Bronchial epithelial cell (primary cell): ENCODE results near the gene MYZAP. TPM values are rescaled to one million over a fixed set of nuclear protein-coding genes. Genes with fewer than 3 reads are reported as not detected.

Experiments
- DNase-seq: peaks from one replicate; pipeline ENCODE4 v3.0.0-alpha.2; 2010; ENCODE audit warnings: low read depth
- FAIRE-seq: peaks from 2 replicates; lab custom pipeline; 2011; peaks lifted over from hg19 to GRCh38; lab: Jason Lieb, UNC
- H3K27me3 ChIP-seq: 2 replicates; pipeline ENCODE4 v1.5.1; 2011; ENCODE audit warnings: low read length; ENCODE audit not compliant: control insufficient read depth, insufficient read depth
- H3K36me3 ChIP-seq: 2 replicates; pipeline ENCODE4 v1.5.1; 2011; ENCODE audit warnings: low read length; ENCODE audit not compliant: control insufficient read depth, insufficient read depth
- H3K4me3 ChIP-seq: 2 replicates; pipeline ENCODE4 v1.5.1; 2011; ENCODE audit warnings: mild to moderate bottlenecking, low read depth, low read length, control low read depth
- CTCF ChIP-seq: IDR thresholded peaks from 2 replicates; pipeline ENCODE4 v1.5.1; 2011; ENCODE audit warnings: mild to moderate bottlenecking, moderate library complexity, low read length, control low read depth, inconsistent platforms; ENCODE audit not compliant: insufficient read depth, severe bottlenecking
- total RNA-seq: library from RNA; depleted of rRNA; stranded (reverse); fragments of >200 nt; gene quantifications from 2 replicates; pipeline ENCODE4 v1.2.1, GENCODE V29; 2014

The MYZAP gene
- total RNA-seq, 1 donor from 2014 or later, result 2.4 TPM

GRCh38 chr15:57606048-57606447 lies 14.3 kb downstream of the MYZAP start:
- DNase-seq, result peak; percentile 31
- FAIRE-seq, result no peak
- Histone ChIP-seq H3K27me3 (no peaks in the 10 kb centered on the region), H3K4me3 (no peak overlapping the region), H3K36me3 (peaks cover 5% of the 10 kb centered on the region)
- TF ChIP-seq CTCF, result no peak

GRCh38 chr15:57606816-57607215 lies 15.1 kb downstream of the MYZAP start:
- Histone ChIP-seq H3K4me3 (no peak overlapping the region), H3K36me3 (peaks cover 5% of the 10 kb centered on the region), H3K27me3 (no peaks in the 10 kb centered on the region)
- no peak for TF ChIP-seq CTCF
- FAIRE-seq (no peak), DNase-seq (no peak)

GRCh38 chr15:57607570-57608000 lies 15.9 kb downstream of the MYZAP start:
- DNase-seq (peak; percentile 84), FAIRE-seq (peak; percentile 84)
- Histone ChIP-seq H3K36me3 (peaks cover 5% of the 10 kb centered on the region), H3K4me3 (no peak overlapping the region), H3K27me3 (no peaks in the 10 kb centered on the region)
- TF ChIP-seq CTCF, result peak; percentile 7

- peak; percentile 83 for FAIRE-seq
- peak; percentile 82 for DNase-seq
Observed at GRCh38 chr15:57609805-57610529, 18.3 kb downstream of the MYZAP start.

GRCh38 chr15:57611123-57611522 lies 19.4 kb downstream of the MYZAP start:
- peak; percentile 70 for FAIRE-seq
- H3K27me3 ChIP-seq, result no peaks in the 10 kb centered on the region
- no peak overlapping the region for H3K4me3 ChIP-seq
- TF ChIP-seq CTCF, result no peak
- H3K36me3 ChIP-seq, result no peaks in the 10 kb centered on the region
- no peak for DNase-seq

More at GRCh38 chr15:57609805-57610529, 18.3 kb downstream of the MYZAP start:
- TF ChIP-seq CTCF, result no peak
- Histone ChIP-seq H3K36me3 (no peaks in the 10 kb centered on the region), H3K27me3 (no peaks in the 10 kb centered on the region), H3K4me3 (no peak overlapping the region)
